Psoas muscle (tissue), 8 donors: ENCODE results near the gene BCL11B. TPM values are rescaled to one million over a fixed set of nuclear protein-coding genes. Genes with fewer than 3 reads are reported as not detected.

ENCODE experiments used
- ATAC-seq, 4 donors: fragments of 200-7000 bp; cut with Tn5 transposase; one replicate each; pipeline ENCODE4 v1.9.1; 2020; ENCODE audit warnings: moderate library complexity in 3 of 4, mild to moderate bottlenecking in 2 of 4
- DNase-seq, 2 donors: peaks; one replicate each; pipeline ENCODE4 v3.0.0-alpha.2; 2020
- H3K27ac ChIP-seq: fragments of 200-600 bp; one replicate; pipeline ENCODE4 v1.8.0; 2022
- H3K27me3 ChIP-seq, 3 donors: fragments of 200-600 bp in 1 of 3; one replicate each; pipeline versions ENCODE4 v1.6.1 to v1.8.0; 2013 to 2022; ENCODE audit warnings: low read length in 2 of 3, mild to moderate bottlenecking in 2 of 3, moderate library complexity in 1 of 3; ENCODE audit not compliant: insufficient read depth in 3 of 3
- H3K36me3 ChIP-seq, 2 donors: fragments of 200-600 bp in 1 of 2; one replicate each; pipeline versions ENCODE4 v1.6.1 to v1.8.0; 2013 to 2022; ENCODE audit warnings: low read depth in 1 of 2, mild to moderate bottlenecking in 1 of 2, moderate library complexity in 1 of 2; ENCODE audit not compliant: insufficient read depth in 1 of 2
- H3K4me1 ChIP-seq: fragments of 200-600 bp; one replicate; pipeline ENCODE4 v1.8.0; 2022
- H3K4me3 ChIP-seq: fragments of 200-600 bp; one replicate; pipeline ENCODE4 v1.8.0; 2022; ENCODE audit warnings: mild to moderate bottlenecking
- H3K9me3 ChIP-seq: fragments of 200-600 bp; one replicate; pipeline ENCODE4 v1.8.0; 2022
- CTCF ChIP-seq: fragments of 200-600 bp; IDR thresholded peaks from one replicate; pipeline ENCODE4 v1.8.0; 2022; ENCODE audit warnings: antibody characterized with exemption
- WGBS, 3 donors: extraction: QIAGEN DNeasy Blood & Tissue Kit; methylation state at CpG; one replicate each; pipeline versions ENCODE4 v1.1.6 to v1.1.7; 2013; 5-methylcytosine and 5-hydroxymethylcytosine counted together
- intact Hi-C, 2 donors: fragments of 100-400 bp; cut with DNase I; formaldehyde crosslinking; loops; one replicate each; pipeline versions ENCODE4 v1.11.0 to v1.14.2; 2022
- polyA plus RNA-seq, 3 donors: library from polyadenylated mRNA; stranded (reverse); fragments of 200-250 nt; gene quantifications; one replicate each; pipeline ENCODE4 v1.2.3, GENCODE V29; 2013
- total RNA-seq, 4 donors: library from RNA; stranded (reverse); fragmentation: NEBNext Ultra II Directional in 2 of 4; extraction: Animal tissue kit (Norgen Biotek cat#: 25700) in 2 of 4; gene quantifications; one replicate each; pipeline versions ENCODE4 v1.2.1 to v1.2.4, GENCODE V29; 2021 to 2023
- donor health status: healthy with polysubstance abuse.
- donor health status: DM: no; HTN: no; CAD: no; lungs with moderate emphysema.
- donor health status: Bipolar disorder and iron deficiency.
- donor health status: healthy.
- donor health status: DM: yes; HTN: yes; CAD: no.
- donor health status: DM: no; HTN: no; CAD: no.
- donor health status: DM: no; HTN: no; CAD: no.
- donor health status: DM: yes; HTN: yes; CAD: no.

BCL11B gene
- total and polyA plus RNA-seq, 7 donors = 0.01 to 0.34 (median 0.15) TPM; not detected in 2

- H3K9me3 ChIP-seq = no peaks in the 10 kb centered on the region
- peaks cover 0 to 14% (median 5%) of the 10 kb centered on the region in 3 donors for H3K27me3 ChIP-seq
- no peak overlapping the region for H3K27ac ChIP-seq
- TF ChIP-seq CTCF = no peak
- no peak for ATAC-seq
- DNase-seq = no peak
- no peaks in the 10 kb centered on the region for H3K36me3 ChIP-seq
- 58 to 63% (median 60%) methylated on average over 4 of the region's 4 CpGs for WGBS, 3 donors
- H3K4me3 ChIP-seq = no peak overlapping the region
- no peaks in the 10 kb centered on the region for H3K4me1 ChIP-seq
- intact Hi-C loops = no loop called here
Measured at GRCh38 chr14:99125616-99126431, 146.2 kb downstream of the BCL11B start.

- ATAC-seq (no peak), DNase-seq (no peak)
- WGBS, 3 donors = 69 to 71% (median 69%) methylated on average over 10 of the region's 10 CpGs
- Histone ChIP-seq H3K4me1 (no peaks in the 10 kb centered on the region), H3K4me3 (no peak overlapping the region), H3K27ac (no peak overlapping the region), H3K36me3 (no peaks in the 10 kb centered on the region), H3K9me3 (no peaks in the 10 kb centered on the region), H3K27me3 (peaks cover 0 to 20% (median 5%) of the 10 kb centered on the region in 3 donors)
- intact Hi-C loops = no loop called here
- TF ChIP-seq CTCF = no peak
Measured at GRCh38 chr14:99125113-99125512, 146.9 kb downstream of the BCL11B start.

GRCh38 chr14:99124482-99125105, 147.4 kb downstream of the BCL11B start:
- Histone ChIP-seq H3K27ac (no peak overlapping the region), H3K27me3 (peaks cover 0 to 25% (median 5%) of the 10 kb centered on the region in 3 donors), H3K9me3 (no peaks in the 10 kb centered on the region), H3K4me1 (no peaks in the 10 kb centered on the region), H3K36me3 (no peaks in the 10 kb centered on the region), H3K4me3 (no peak overlapping the region)
- ATAC-seq = no peak
- no peak for TF ChIP-seq CTCF
- intact Hi-C loops = no loop called here
- DNase-seq = no peak
- 85 to 91% (median 86%) methylated on average over 10 of the region's 10 CpGs for WGBS, 3 donors

GRCh38 chr14:99123208-99123870, 148.7 kb downstream of the BCL11B start:
- H3K27me3 ChIP-seq = peaks cover 0 to 37% (median 8%) of the 10 kb centered on the region in 3 donors
- no peak overlapping the region for H3K27ac ChIP-seq
- no peak overlapping the region for H3K4me3 ChIP-seq
- TF ChIP-seq CTCF = no peak
- intact Hi-C loops = no loop called here
- WGBS, 3 donors = 90 to 91% (median 91%) methylated on average over 9 of the region's 9 CpGs
- H3K9me3 ChIP-seq = no peaks in the 10 kb centered on the region
- no peaks in the 10 kb centered on the region for H3K4me1 ChIP-seq
- ATAC-seq (no peak), DNase-seq (no peak)
- no peaks in the 10 kb centered on the region for H3K36me3 ChIP-seq
